BLaER1 treated with 17β-estradiol and CSF1 and Interleukin-3, amounts not matched to agents 10 nM and 100 nM (cell line): Measurements from ENCODE around the gene MEP1A.
"Not testable (repeated sequence)": the region's sequence is repeated elsewhere in the genome, so short reads cannot be mapped to it uniquely, and the experiment has no call there.

Source experiments
- H3K27ac ChIP-seq, 11 experiments: shearing (Covaris generic); formaldehyde crosslinking; 2 replicates each; pipeline ENCODE4 v1.8.1; 2022
- H3K27me3 ChIP-seq, 11 experiments: shearing (Covaris generic); formaldehyde crosslinking; 2 replicates each; pipeline ENCODE4 v1.8.1; 2022
- H3K36me3 ChIP-seq, 11 experiments: shearing (Covaris generic); formaldehyde crosslinking; 2 replicates each; pipeline ENCODE4 v1.8.1; 2022
- H3K4me1 ChIP-seq, 10 experiments: shearing (Covaris generic); formaldehyde crosslinking; 2 replicates each; pipeline ENCODE4 v1.8.1; 2022
- H3K4me2 ChIP-seq, 11 experiments: shearing (Covaris generic); formaldehyde crosslinking; 2 replicates each; pipeline ENCODE4 v1.8.1; 2022
- H3K4me3 ChIP-seq, 10 experiments: shearing (Covaris generic); formaldehyde crosslinking; 2 replicates each; pipeline ENCODE4 v1.8.1; 2022
- H3K9ac ChIP-seq, 11 experiments: shearing (Covaris generic); formaldehyde crosslinking; 2 replicates each; pipeline ENCODE4 v1.8.1; 2022
- H3K9me3 ChIP-seq, 11 experiments: shearing (Covaris generic); formaldehyde crosslinking; replicated peaks in 1 of 11; 2 replicates each; pipeline ENCODE4 v1.8.1; 2022
- H4K20me1 ChIP-seq, 11 experiments: shearing (Covaris generic); formaldehyde crosslinking; 2 replicates each; pipeline ENCODE4 v1.8.1; 2022
- Cebpa-rat ChIP-seq, 11 experiments: shearing (Covaris generic); IDR thresholded peaks; 2 replicates each; pipeline ENCODE4 v1.8.1; 2022

The MEP1A gene

DNA sequence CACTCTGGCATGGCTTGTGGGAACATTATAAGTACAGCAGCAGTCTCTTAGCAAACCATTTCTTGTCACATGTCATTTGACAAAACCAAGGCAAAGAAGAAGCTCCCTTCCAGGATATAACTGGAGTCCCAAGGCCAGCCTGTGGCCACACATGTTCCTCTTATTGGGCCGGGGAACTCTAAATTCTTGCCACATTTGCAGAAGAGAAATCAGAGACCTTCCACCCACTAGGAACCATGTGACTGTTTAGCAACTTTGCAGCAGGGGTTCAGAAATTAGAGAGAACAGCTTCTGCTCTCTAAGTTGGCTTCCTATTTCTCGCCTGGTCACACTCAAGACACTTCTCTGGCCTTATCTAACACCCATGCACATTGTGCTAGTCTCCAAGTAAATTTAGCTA, 20.4 kb upstream of the MEP1A start:
- Histone ChIP-seq H3K9me3 (peaks cover 0 to 4% (median 0%) of the 10 kb centered on the region in 11 experiments; a peak in 2 of 22 replicates), H3K4me1 (peaks cover 0 to 70% (median 8%) of the 10 kb centered on the region in 10 experiments; a peak in 10 of 20 replicates), H3K4me2 (peak overlapping the region in 5 of 11 experiments; percentile 36 to 83 (median 71); a peak in 10 of 22 replicates), H3K27ac (peak overlapping the region in 6 of 11 experiments; percentile 43 to 97 (median 82); a peak in 13 of 22 replicates), H3K36me3 (no peaks in the 10 kb centered on the region), H3K27me3 (no peaks in the 10 kb centered on the region), H4K20me1 (no peaks in the 10 kb centered on the region), H3K4me3 (no peak overlapping the region), H3K9ac (peak overlapping the region in 4 of 11 experiments; percentile 32 to 84 (median 74); a peak in 7 of 22 replicates)
- peak in 3 of 11 experiments; percentile 42 to 88 (median 76); a peak in 5 of 22 replicates for TF ChIP-seq Cebpa-rat (IDR thresholded peaks at IDR 0.05)

DNA sequence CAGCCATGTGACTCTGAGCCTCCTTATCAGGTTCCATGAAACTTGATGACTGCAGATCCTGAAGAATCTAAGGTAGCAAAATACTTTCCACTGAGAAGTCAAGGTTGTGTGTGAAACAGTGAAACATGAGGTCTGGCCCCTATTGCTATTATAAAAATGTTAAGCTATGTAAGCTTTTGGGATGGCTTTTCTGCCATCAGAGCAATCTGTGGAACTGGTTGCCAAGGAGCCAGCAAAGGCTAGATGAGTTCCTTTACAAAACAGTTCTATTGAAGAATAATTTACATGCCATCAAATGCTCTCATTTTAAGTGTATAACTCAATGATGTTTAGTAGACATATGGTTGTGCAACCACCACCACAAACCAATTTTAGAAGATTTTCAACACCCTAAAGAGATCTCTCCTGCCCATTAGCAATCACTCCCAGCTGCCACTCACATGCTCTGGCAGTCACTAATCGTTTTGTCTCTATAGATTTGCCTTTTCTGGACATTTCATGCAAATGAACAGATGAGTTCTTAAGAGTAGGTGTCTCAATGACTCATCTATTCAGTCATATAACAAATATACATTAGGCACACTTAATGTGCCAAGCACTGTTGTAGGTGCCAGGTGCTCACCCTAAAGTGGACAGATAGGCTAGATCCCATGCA, 19.9 kb upstream of the MEP1A start:
- Histone ChIP-seq H3K4me3 (no peak overlapping the region), H3K4me2 (peak overlapping the region in 6 of 11 experiments; percentile 6 to 83 (median 50); a peak in 10 of 22 replicates), H3K27me3 (no peaks in the 10 kb centered on the region), H3K9me3 (peaks cover 0 to 4% (median 0%) of the 10 kb centered on the region in 11 experiments; a peak in 2 of 22 replicates), H3K9ac (peak overlapping the region in 4 of 11 experiments; percentile 16 to 84 (median 66); a peak in 7 of 22 replicates), H4K20me1 (no peaks in the 10 kb centered on the region), H3K27ac (peak overlapping the region in 6 of 11 experiments; percentile 43 to 96 (median 78); a peak in 13 of 22 replicates), H3K4me1 (peaks cover 0 to 70% (median 8%) of the 10 kb centered on the region in 10 experiments; a peak in 10 of 20 replicates), H3K36me3 (no peaks in the 10 kb centered on the region)
- TF ChIP-seq Cebpa-rat (IDR thresholded peaks at IDR 0.05): no peak; a peak in 1 of 22 replicates

DNA sequence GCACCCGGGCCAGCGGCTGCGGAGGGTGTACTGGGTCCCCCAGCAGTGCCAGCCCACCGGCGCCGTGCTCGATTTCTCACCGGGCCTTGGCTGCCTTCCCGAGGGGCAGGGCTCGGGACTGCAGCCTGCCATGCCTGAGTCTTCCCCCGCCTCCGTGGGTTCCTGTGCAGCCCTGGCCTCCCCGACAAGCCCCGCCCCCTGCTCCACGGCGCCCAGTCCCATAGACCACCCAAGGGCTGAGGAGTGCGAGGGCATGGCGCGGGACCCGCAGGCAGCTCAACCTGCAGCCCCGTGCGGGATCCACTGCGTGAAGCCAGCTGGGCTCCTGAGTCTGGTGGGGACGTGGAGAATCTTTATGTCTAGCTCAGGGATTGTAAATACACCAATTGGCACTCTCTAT, 18.5 kb upstream of the MEP1A start:
- not testable (repeated sequence) for H3K36me3 ChIP-seq, H3K9ac ChIP-seq, H3K9me3 ChIP-seq, H3K4me3 ChIP-seq, H4K20me1 ChIP-seq, H3K27me3 ChIP-seq
- peak overlapping the region in 2 of 11 experiments; percentile 92 to 96; a peak in 3 of 22 replicates for H3K27ac ChIP-seq
- peaks cover 0 to 70% (median 8%) of the 10 kb centered on the region in 10 experiments; a peak in 10 of 20 replicates for H3K4me1 ChIP-seq
- H3K4me2 ChIP-seq: peak overlapping the region in 2 of 11 experiments; percentile 55 to 83; a peak in 3 of 22 replicates

DNA sequence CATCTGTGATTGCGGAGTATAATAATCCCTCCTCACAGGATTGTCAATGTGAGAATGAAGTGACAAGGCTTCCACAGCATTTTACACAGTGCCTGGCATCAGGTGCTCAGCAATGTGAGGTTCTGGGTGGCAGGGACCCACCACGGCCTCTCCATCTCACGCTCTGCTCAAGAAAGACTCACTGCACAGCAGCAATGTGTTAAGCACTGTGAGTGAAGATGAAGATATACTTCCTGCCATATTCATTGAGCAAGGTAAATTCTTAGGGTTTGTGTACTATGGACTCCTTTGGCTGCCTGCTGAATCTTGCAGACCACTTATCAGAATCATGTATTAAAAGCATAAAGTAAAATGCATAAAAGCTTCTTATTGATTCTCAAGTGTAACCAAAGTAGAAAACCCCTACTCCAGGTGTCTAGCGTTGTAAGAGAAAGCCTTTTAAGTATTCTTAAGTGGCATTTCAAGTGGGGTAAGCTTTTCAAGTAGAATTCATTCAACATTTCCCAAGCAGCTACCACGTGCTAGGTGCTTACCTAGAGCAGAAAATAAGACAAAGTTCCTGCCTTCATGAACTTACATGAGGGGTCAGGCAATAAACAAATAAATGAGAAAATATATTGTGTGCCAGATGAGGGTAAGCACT, 17.0 kb upstream of the MEP1A start:
- peak overlapping the region in 2 of 11 experiments; percentile 36 to 47; a peak in 3 of 22 replicates for H3K4me2 ChIP-seq
- peak overlapping the region in 2 of 11 experiments; percentile 2 to 39; a peak in 2 of 22 replicates for H3K27ac ChIP-seq
- H3K9me3 ChIP-seq: peaks cover 0 to 4% (median 0%) of the 10 kb centered on the region in 11 experiments; a peak in 2 of 22 replicates
- no peak overlapping the region for H3K4me3 ChIP-seq
- H3K9ac ChIP-seq: no peak overlapping the region
- H3K27me3 ChIP-seq: no peaks in the 10 kb centered on the region
- H3K36me3 ChIP-seq: no peaks in the 10 kb centered on the region
- no peaks in the 10 kb centered on the region for H4K20me1 ChIP-seq
- no peak for TF ChIP-seq Cebpa-rat (IDR thresholded peaks at IDR 0.05)
- peaks cover 0 to 71% (median 8%) of the 10 kb centered on the region in 10 experiments; a peak in 10 of 20 replicates for H3K4me1 ChIP-seq

DNA sequence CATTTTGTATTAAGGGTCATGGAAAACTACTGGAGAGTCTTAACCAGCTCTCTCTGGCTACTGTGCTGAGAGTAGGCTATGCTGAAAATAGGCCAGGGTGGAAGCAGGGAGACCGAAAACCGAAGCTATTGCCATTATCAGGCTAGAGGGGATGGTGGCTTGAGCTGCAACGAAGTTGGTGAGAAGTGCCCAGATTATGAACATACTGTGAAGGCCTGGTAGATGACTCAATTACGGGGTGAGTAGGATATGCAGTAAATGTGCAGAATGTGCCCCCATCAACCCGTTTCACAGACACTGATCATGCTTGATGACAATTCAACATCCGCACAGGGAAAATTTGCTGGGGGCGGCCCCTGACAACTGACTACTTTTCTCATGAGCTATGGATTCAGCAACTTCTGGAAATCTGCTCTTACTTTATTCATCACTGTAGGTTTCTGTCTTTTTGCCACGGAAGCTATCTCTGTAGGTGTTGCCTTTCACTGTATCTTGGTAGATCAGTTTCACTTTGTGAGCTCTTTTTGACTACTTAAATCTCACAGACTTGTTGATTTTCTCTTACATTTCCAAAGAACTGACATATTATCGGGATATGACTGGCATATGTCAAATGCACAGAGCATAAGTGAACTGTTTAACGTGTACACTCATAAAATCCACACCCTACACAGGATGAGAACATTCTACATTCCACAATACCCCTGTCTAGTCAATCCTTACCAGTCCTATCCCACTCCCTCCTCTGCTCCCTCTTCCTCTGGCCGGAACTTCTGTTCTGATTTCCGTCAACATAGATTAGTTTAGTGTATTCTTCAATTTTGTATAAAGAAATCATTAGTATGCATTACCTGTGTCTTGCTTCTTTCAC, 15.5 kb upstream of the MEP1A start:
- Histone ChIP-seq H3K27ac (no peak overlapping the region), H3K36me3 (no peaks in the 10 kb centered on the region), H3K27me3 (no peaks in the 10 kb centered on the region), H3K4me1 (peaks cover 0 to 63% (median 6%) of the 10 kb centered on the region in 10 experiments; a peak in 10 of 20 replicates), H3K4me2 (no peak overlapping the region), H3K9ac (no peak overlapping the region), H3K4me3 (no peak overlapping the region), H4K20me1 (no peaks in the 10 kb centered on the region), H3K9me3 (peaks cover 0 to 4% (median 0%) of the 10 kb centered on the region in 11 experiments; a peak in 2 of 22 replicates)
- no peak for TF ChIP-seq Cebpa-rat (IDR thresholded peaks at IDR 0.05)

DNA sequence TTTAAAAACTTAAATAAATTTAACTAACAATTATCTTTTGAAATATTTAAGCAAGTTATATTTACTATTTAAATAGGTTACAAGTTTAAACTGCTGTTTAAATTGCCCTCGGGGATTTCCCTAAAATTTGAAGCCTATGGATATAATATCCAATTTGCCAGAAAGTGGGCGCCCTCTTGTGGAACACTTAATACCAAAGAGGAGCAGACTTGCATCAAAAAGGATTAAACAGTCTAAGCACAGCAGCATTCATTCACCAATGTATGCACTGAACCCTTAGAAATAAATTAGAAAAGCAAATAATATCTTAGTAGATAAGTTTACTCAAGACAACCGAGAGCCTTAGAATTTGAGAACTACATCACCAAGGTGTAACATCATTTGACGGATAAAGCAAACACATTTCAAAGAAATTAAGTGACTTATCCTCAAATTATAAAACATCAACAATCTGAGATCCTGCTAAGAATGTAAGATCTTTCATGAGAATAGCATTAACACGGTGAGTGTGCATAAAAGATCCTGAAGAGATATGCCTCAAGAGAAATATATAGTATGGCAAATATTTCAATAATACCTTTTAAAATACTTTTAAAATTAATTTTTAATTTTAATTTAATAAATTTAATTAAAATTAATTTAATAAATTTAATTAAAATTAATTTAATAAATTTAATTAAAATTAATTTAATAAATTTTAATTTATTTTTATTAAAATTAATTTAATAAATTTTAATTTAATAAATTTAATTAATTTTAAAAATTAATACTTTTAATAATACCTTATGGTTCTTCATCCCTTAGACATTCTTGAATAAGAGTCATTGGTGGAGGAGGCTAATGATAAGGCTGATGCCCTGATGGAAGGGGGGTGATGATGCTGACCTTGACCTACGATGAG, 11.5 kb upstream of the MEP1A start:
- Histone ChIP-seq H3K4me1 (peaks cover 0 to 47% (median 0%) of the 10 kb centered on the region in 10 experiments; a peak in 4 of 20 replicates), H3K4me3 (no peak overlapping the region), H3K4me2 (no peak overlapping the region; a peak in 1 of 22 replicates), H3K36me3 (no peaks in the 10 kb centered on the region), H3K9ac (no peak overlapping the region), H3K27ac (no peak overlapping the region), H3K9me3 (no peaks in the 10 kb centered on the region), H4K20me1 (no peaks in the 10 kb centered on the region), H3K27me3 (no peaks in the 10 kb centered on the region)
- TF ChIP-seq Cebpa-rat (IDR thresholded peaks at IDR 0.05): no peak

DNA sequence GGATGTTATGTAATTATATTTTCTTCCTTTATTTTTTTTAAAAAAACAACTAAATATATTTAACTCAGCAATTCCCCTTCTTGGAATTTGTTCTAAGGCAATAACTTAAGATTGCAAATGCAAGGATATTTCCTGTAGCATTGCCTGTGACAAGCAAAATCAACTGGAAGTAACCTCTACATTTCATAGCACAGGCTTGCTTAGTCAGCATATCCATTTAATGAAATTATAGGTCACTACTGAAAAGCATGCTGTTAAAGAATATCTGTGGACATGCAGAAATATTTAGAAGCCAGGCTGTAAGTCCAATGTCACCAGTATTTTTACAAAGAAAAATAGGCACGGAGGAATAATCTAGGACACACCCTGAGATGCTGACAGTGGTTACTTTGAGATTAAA, 8.7 kb upstream of the MEP1A start:
- Histone ChIP-seq H3K36me3 (no peaks in the 10 kb centered on the region), H3K4me3 (no peak overlapping the region), H3K4me1 (peaks cover 0 to 41% (median 0%) of the 10 kb centered on the region in 10 experiments; a peak in 4 of 20 replicates), H3K9ac (no peak overlapping the region), H3K27me3 (no peaks in the 10 kb centered on the region), H3K27ac (no peak overlapping the region; a peak in 2 of 22 replicates), H3K4me2 (peak overlapping the region in 2 of 11 experiments; percentile 41 to 42; a peak in 3 of 22 replicates), H3K9me3 (no peaks in the 10 kb centered on the region), H4K20me1 (no peaks in the 10 kb centered on the region)
- TF ChIP-seq Cebpa-rat (IDR thresholded peaks at IDR 0.05): no peak
